ENCODE measurements around the gene B3GNT9. TPM values are rescaled to one million over a fixed set of nuclear protein-coding genes. Genes with fewer than 3 reads are reported as not detected.

Gene B3GNT9
- polyA plus RNA-seq (2013, experiment 1 of 4) = 2.8 TPM
- 4.2 TPM for polyA plus RNA-seq (2013, experiment 2 of 4)
- polyA plus RNA-seq (2013, experiment 3 of 4) = 4.0 TPM
- polyA plus RNA-seq (2013, experiment 4 of 4) = 4.7 TPM

- peak within 1 kb of the TSS; percentile 44 for H3K4me3 ChIP-seq (ENCODE audit: insufficient read depth, low read depth, low read length)
- 2% methylated on average over 34 of the region's 34 CpGs for WGBS, 2 experiments
- peaks cover 69% of the 10 kb centered on the region for H3K27me3 ChIP-seq (ENCODE audit: control insufficient read depth, insufficient read depth, low read length, poor library complexity, severe bottlenecking)
- H3K36me3 ChIP-seq (ENCODE audit: control insufficient read depth, insufficient read depth, low read length) = peaks cover 19% of the 10 kb centered on the region
- no peaks in the 10 kb centered on the region for H3K4me1 ChIP-seq (ENCODE audit: control insufficient read depth, insufficient read depth, low read length)
- no peaks in the 10 kb centered on the region for H3K9me3 ChIP-seq (ENCODE audit: control insufficient read depth, low read length)
- no peak within 1 kb of the TSS for H3K27ac ChIP-seq (ENCODE audit: insufficient read depth, low read depth, low read length, poor library complexity, severe bottlenecking)
These were observed at the start of gene B3GNT9 for GRCh38 chr16:67150833-67151396. B3GNT9 (minus strand) TSS chr16:67150998; CDS start chr16:67150485, 513 bp downstream.

- H3K36me3 ChIP-seq (ENCODE audit: control insufficient read depth, insufficient read depth, low read length) = peaks cover 21% of the 10 kb centered on the region
These were observed 49.7 kb upstream of the B3GNT9 start for GRCh38 chr16:67200491-67200890.

GRCh38 chr16:67199808-67200198 is 49.0 kb upstream of the B3GNT9 start:
- Histone ChIP-seq H3K27me3 (ENCODE audit: control insufficient read depth, insufficient read depth, low read length, poor library complexity, severe bottlenecking) (no peaks in the 10 kb centered on the region), H3K4me3 (ENCODE audit: insufficient read depth, low read depth, low read length) (no peak overlapping the region), H3K4me1 (ENCODE audit: control insufficient read depth, insufficient read depth, low read length) (no peaks in the 10 kb centered on the region), H3K27ac (ENCODE audit: insufficient read depth, low read depth, low read length, poor library complexity, severe bottlenecking) (no peak overlapping the region), H3K9me3 (ENCODE audit: control insufficient read depth, low read length) (no peaks in the 10 kb centered on the region), H3K36me3 (ENCODE audit: control insufficient read depth, insufficient read depth, low read length) (peaks cover 28% of the 10 kb centered on the region)
- WGBS, 2 experiments = 79 to 83% methylated on average over 21 to 22 of the region's 22 CpGs

More at GRCh38 chr16:67200491-67200890, 49.7 kb upstream of the B3GNT9 start:
- H3K27me3 ChIP-seq (ENCODE audit: control insufficient read depth, insufficient read depth, low read length, poor library complexity, severe bottlenecking) = no peaks in the 10 kb centered on the region
- no peak overlapping the region for H3K4me3 ChIP-seq (ENCODE audit: insufficient read depth, low read depth, low read length)
- no peaks in the 10 kb centered on the region for H3K9me3 ChIP-seq (ENCODE audit: control insufficient read depth, low read length)
- H3K4me1 ChIP-seq (ENCODE audit: control insufficient read depth, insufficient read depth, low read length) = no peaks in the 10 kb centered on the region
- 95 to 97% methylated on average over 8 of the region's 8 CpGs for WGBS, 2 experiments
- no peak overlapping the region for H3K27ac ChIP-seq (ENCODE audit: insufficient read depth, low read depth, low read length, poor library complexity, severe bottlenecking)

GRCh38 chr16:67199011-67199807 is 48.4 kb upstream of the B3GNT9 start, which contains the start of gene ELMO3:
ELMO3 (plus strand) TSS chr16:67199131; CDS start chr16:67199327, 196 bp downstream.
- Histone ChIP-seq H3K9me3 (ENCODE audit: control insufficient read depth, low read length) (no peaks in the 10 kb centered on the region), H3K4me1 (ENCODE audit: control insufficient read depth, insufficient read depth, low read length) (no peaks in the 10 kb centered on the region), H3K27me3 (ENCODE audit: control insufficient read depth, insufficient read depth, low read length, poor library complexity, severe bottlenecking) (no peaks in the 10 kb centered on the region), H3K4me3 (ENCODE audit: insufficient read depth, low read depth, low read length) (no peak within 1 kb of the TSS), H3K36me3 (ENCODE audit: control insufficient read depth, insufficient read depth, low read length) (peaks cover 34% of the 10 kb centered on the region), H3K27ac (ENCODE audit: insufficient read depth, low read depth, low read length, poor library complexity, severe bottlenecking) (no peak within 1 kb of the TSS)
- 77% methylated on average over 60 of the region's 61 CpGs for WGBS, 2 experiments

- Histone ChIP-seq H3K9me3 (ENCODE audit: control insufficient read depth, low read length) (no peaks in the 10 kb centered on the region), H3K36me3 (ENCODE audit: control insufficient read depth, insufficient read depth, low read length) (peaks cover 36% of the 10 kb centered on the region), H3K4me1 (ENCODE audit: control insufficient read depth, insufficient read depth, low read length) (peaks cover 3% of the 10 kb centered on the region), H3K27me3 (ENCODE audit: control insufficient read depth, insufficient read depth, low read length, poor library complexity, severe bottlenecking) (no peaks in the 10 kb centered on the region), H3K4me3 (ENCODE audit: insufficient read depth, low read depth, low read length) (no peak overlapping the region), H3K27ac (ENCODE audit: insufficient read depth, low read depth, low read length, poor library complexity, severe bottlenecking) (no peak overlapping the region)
- WGBS, 2 experiments = 88 to 89% methylated on average over 12 of the region's 12 CpGs
These were observed 47.5 kb upstream of the B3GNT9 start for GRCh38 chr16:67198238-67198734.

GRCh38 chr16:67197704-67198103 is 46.9 kb upstream of the B3GNT9 start:
- WGBS, 2 experiments = 93 to 97% methylated on average over 6 of the region's 6 CpGs
- Histone ChIP-seq H3K27me3 (ENCODE audit: control insufficient read depth, insufficient read depth, low read length, poor library complexity, severe bottlenecking) (no peaks in the 10 kb centered on the region), H3K27ac (ENCODE audit: insufficient read depth, low read depth, low read length, poor library complexity, severe bottlenecking) (no peak overlapping the region), H3K36me3 (ENCODE audit: control insufficient read depth, insufficient read depth, low read length) (peaks cover 36% of the 10 kb centered on the region), H3K4me1 (ENCODE audit: control insufficient read depth, insufficient read depth, low read length) (peaks cover 8% of the 10 kb centered on the region), H3K9me3 (ENCODE audit: control insufficient read depth, low read length) (no peaks in the 10 kb centered on the region), H3K4me3 (ENCODE audit: insufficient read depth, low read depth, low read length) (no peak overlapping the region)

GRCh38 chr16:67196881-67197280 is 46.1 kb upstream of the B3GNT9 start:
- WGBS, 2 experiments = 96 to 97% methylated on average over 1 of the region's 1 CpG
- H3K27ac ChIP-seq (ENCODE audit: insufficient read depth, low read depth, low read length, poor library complexity, severe bottlenecking) = no peak overlapping the region
- peaks cover 36% of the 10 kb centered on the region for H3K36me3 ChIP-seq (ENCODE audit: control insufficient read depth, insufficient read depth, low read length)
- H3K9me3 ChIP-seq (ENCODE audit: control insufficient read depth, low read length) = no peaks in the 10 kb centered on the region
- H3K27me3 ChIP-seq (ENCODE audit: control insufficient read depth, insufficient read depth, low read length, poor library complexity, severe bottlenecking) = no peaks in the 10 kb centered on the region
- H3K4me1 ChIP-seq (ENCODE audit: control insufficient read depth, insufficient read depth, low read length) = peaks cover 8% of the 10 kb centered on the region
- H3K4me3 ChIP-seq (ENCODE audit: insufficient read depth, low read depth, low read length) = no peak overlapping the region

GRCh38 chr16:67195676-67196075 is 44.9 kb upstream of the B3GNT9 start:
- no peak overlapping the region for H3K27ac ChIP-seq (ENCODE audit: insufficient read depth, low read depth, low read length, poor library complexity, severe bottlenecking)
- H3K27me3 ChIP-seq (ENCODE audit: control insufficient read depth, insufficient read depth, low read length, poor library complexity, severe bottlenecking) = no peaks in the 10 kb centered on the region
- peaks cover 8% of the 10 kb centered on the region for H3K4me1 ChIP-seq (ENCODE audit: control insufficient read depth, insufficient read depth, low read length)
- H3K9me3 ChIP-seq (ENCODE audit: control insufficient read depth, low read length) = no peaks in the 10 kb centered on the region
- H3K36me3 ChIP-seq (ENCODE audit: control insufficient read depth, insufficient read depth, low read length) = peaks cover 36% of the 10 kb centered on the region
- WGBS, 2 experiments = 94 to 95% methylated on average over 5 of the region's 5 CpGs
- no peak overlapping the region for H3K4me3 ChIP-seq (ENCODE audit: insufficient read depth, low read depth, low read length)

GRCh38 chr16:67194260-67194659 is 43.5 kb upstream of the B3GNT9 start:
- 93 to 95% methylated on average over 4 to 6 of the region's 6 CpGs for WGBS, 2 experiments
- H3K36me3 ChIP-seq (ENCODE audit: control insufficient read depth, insufficient read depth, low read length) = peaks cover 36% of the 10 kb centered on the region
- no peak overlapping the region for H3K4me3 ChIP-seq (ENCODE audit: insufficient read depth, low read depth, low read length)
- H3K9me3 ChIP-seq (ENCODE audit: control insufficient read depth, low read length) = no peaks in the 10 kb centered on the region
- H3K27ac ChIP-seq (ENCODE audit: insufficient read depth, low read depth, low read length, poor library complexity, severe bottlenecking) = no peak overlapping the region
- H3K27me3 ChIP-seq (ENCODE audit: control insufficient read depth, insufficient read depth, low read length, poor library complexity, severe bottlenecking) = no peaks in the 10 kb centered on the region
- H3K4me1 ChIP-seq (ENCODE audit: control insufficient read depth, insufficient read depth, low read length) = peaks cover 8% of the 10 kb centered on the region

- Histone ChIP-seq H3K36me3 (ENCODE audit: control insufficient read depth, insufficient read depth, low read length) (peaks cover 36% of the 10 kb centered on the region), H3K4me1 (ENCODE audit: control insufficient read depth, insufficient read depth, low read length) (peaks cover 8% of the 10 kb centered on the region), H3K4me3 (ENCODE audit: insufficient read depth, low read depth, low read length) (no peak overlapping the region), H3K9me3 (ENCODE audit: control insufficient read depth, low read length) (no peaks in the 10 kb centered on the region), H3K27ac (ENCODE audit: insufficient read depth, low read depth, low read length, poor library complexity, severe bottlenecking) (no peak overlapping the region), H3K27me3 (ENCODE audit: control insufficient read depth, insufficient read depth, low read length, poor library complexity, severe bottlenecking) (no peaks in the 10 kb centered on the region)
These were observed 42.7 kb upstream of the B3GNT9 start for GRCh38 chr16:67193536-67193935.

All from ectodermal cell (in vitro differentiated cells).